CD14-positive monocyte (primary cell): Measurements from ENCODE around the gene MISP. TPM values are rescaled to one million over a fixed set of nuclear protein-coding genes. Genes with fewer than 3 reads are reported as not detected.

Source experiments
- DNase-seq, 3 donors: peaks; one replicate each; pipeline ENCODE4 v3.0.0-alpha.2; 2011 to 2022
- H2AFZ ChIP-seq: 2 replicates; pipeline ENCODE4 v1.6.0; 2012; ENCODE audit warnings: mild to moderate bottlenecking, low read depth, low read length, inconsistent platforms; ENCODE audit not compliant: insufficient read depth, poor library complexity, severe bottlenecking
- H3K27ac ChIP-seq, 2 donors: 1 replicate in 1 of 2; 2 replicates in 1 of 2; pipeline ENCODE4 v1.5.1; 2012 to 2013; ENCODE audit warnings: low read length in 2 of 2, control low read depth in 1 of 2, inconsistent platforms in 1 of 2, low read depth in 1 of 2, mild to moderate bottlenecking in 1 of 2
- H3K27me3 ChIP-seq, 2 donors: one replicate each; pipeline versions ENCODE4 v1.6.0 to v1.6.1; 2011 to 2013; ENCODE audit warnings: low read length in 2 of 2; ENCODE audit not compliant: control insufficient read depth in 2 of 2, insufficient read depth in 2 of 2
- H3K36me3 ChIP-seq, 2 donors: replicated peaks in 1 of 2; 1 replicate in 1 of 2; 2 replicates in 1 of 2; pipeline versions ENCODE4 v1.5.1 to v1.6.1; 2012 to 2013; ENCODE audit warnings: low read length in 2 of 2, control low read depth in 1 of 2, inconsistent platforms in 1 of 2, mild to moderate bottlenecking in 1 of 2; ENCODE audit not compliant: insufficient read depth in 2 of 2, control insufficient read depth in 1 of 2
- H3K4me1 ChIP-seq, 2 donors: 1 replicate in 1 of 2; 2 replicates in 1 of 2; pipeline versions ENCODE4 v1.5.1 to v1.6.1; 2012 to 2013; ENCODE audit warnings: low read length in 2 of 2, control low read depth in 1 of 2, inconsistent platforms in 1 of 2, mild to moderate bottlenecking in 1 of 2, moderate library complexity in 1 of 2; ENCODE audit not compliant: insufficient read depth in 2 of 2, control insufficient read depth in 1 of 2
- H3K4me2 ChIP-seq: replicated peaks from 2 replicates; pipeline ENCODE3; 2012; ENCODE audit warnings: low read length, moderate library complexity, mild to moderate bottlenecking; ENCODE audit not compliant: poor library complexity, severe bottlenecking; ENCODE audit errors: extremely low read depth
- H3K4me3 ChIP-seq, 3 experiments: fragments of 200-600 bp in 1 of 3; sonication (generic) in 1 of 3; replicated peaks in 1 of 3; 1 replicate in 2 of 3; 2 replicates in 1 of 3; pipeline ENCODE4 v1.5.1; 2011 to 2013; ENCODE audit warnings: low read length in 3 of 3, mild to moderate bottlenecking in 3 of 3, control low read depth in 2 of 3, low read depth in 2 of 3, inconsistent platforms in 1 of 3, moderate library complexity in 1 of 3
- H3K79me2 ChIP-seq: 2 replicates; pipeline ENCODE4 v1.6.0; 2012; ENCODE audit warnings: mild to moderate bottlenecking, control low read depth, inconsistent platforms, low read length, moderate library complexity; ENCODE audit not compliant: insufficient read depth
- H3K9ac ChIP-seq: 2 replicates; pipeline ENCODE4 v1.6.0; 2017; ENCODE audit warnings: low read length, mild to moderate bottlenecking; ENCODE audit not compliant: insufficient read depth, poor library complexity, severe bottlenecking
- H3K9me3 ChIP-seq, 2 donors: replicated peaks in 1 of 2; 1 replicate in 1 of 2; 2 replicates in 1 of 2; pipeline versions ENCODE4 v1.5.1 to v1.6.1; 2012 to 2013; ENCODE audit warnings: low read length in 2 of 2, control low read depth in 1 of 2; ENCODE audit not compliant: control insufficient read depth in 1 of 2, insufficient read depth in 1 of 2
- H4K20me1 ChIP-seq: 2 replicates; pipeline ENCODE4 v1.6.0; 2012; ENCODE audit warnings: mild to moderate bottlenecking, low read length, control low read depth, moderate library complexity; ENCODE audit not compliant: insufficient read depth
- H3K27ac Mint-ChIP-seq, 7 donors: one replicate each; pipeline ENCODE4 v1.8.0; 2020; ENCODE audit warnings: mild to moderate bottlenecking in 7 of 7, mixed read lengths in 7 of 7, moderate library complexity in 6 of 7, inconsistent platforms in 2 of 7
- H3K27me3 Mint-ChIP-seq, 3 donors: one replicate each; pipeline ENCODE4 v1.8.0; 2021 to 2022; ENCODE audit warnings: low read depth in 3 of 3, mild to moderate bottlenecking in 3 of 3, mixed read lengths in 3 of 3, moderate library complexity in 3 of 3, inconsistent platforms in 1 of 3
- H3K36me3 Mint-ChIP-seq, 2 donors: one replicate each; pipeline ENCODE4 v1.8.0; 2020; ENCODE audit warnings: mixed read lengths in 2 of 2, inconsistent platforms in 1 of 2, mild to moderate bottlenecking in 1 of 2
- H3K4me1 Mint-ChIP-seq: one replicate; pipeline ENCODE4 v1.8.0; 2020; ENCODE audit warnings: mild to moderate bottlenecking, mixed read lengths
- H3K4me3 Mint-ChIP-seq, 2 donors: one replicate each; pipeline ENCODE4 v1.8.0; 2020; ENCODE audit warnings: mild to moderate bottlenecking in 2 of 2, mixed read lengths in 2 of 2, moderate library complexity in 1 of 2
- H3K9me3 Mint-ChIP-seq, 7 donors: one replicate each; pipeline ENCODE4 v1.8.0; 2020 to 2022; ENCODE audit warnings: mixed read lengths in 7 of 7, mild to moderate bottlenecking in 6 of 7, moderate library complexity in 6 of 7, inconsistent platforms in 2 of 7
- WGBS: methylation state at CpG from one replicate; pipeline ENCODE4 v1.1.5; 2013; ENCODE audit warnings: missing lambda C conversion rate; ENCODE audit not compliant: insufficient coverage; 5-methylcytosine and 5-hydroxymethylcytosine counted together
- intact Hi-C, 2 donors: fragments of 100-400 bp; cut with micrococcal nuclease; formaldehyde crosslinking; loops; one replicate each; pipeline versions ENCODE4 v1.15.0 to v1.15.1; 2023
- polyA plus RNA-seq, 3 donors: library from polyadenylated mRNA; depleted of rRNA in 1 of 3; unstranded in 2 of 3; stranded (reverse) in 1 of 3; fragments of 300-500 nt in 2 of 3; fragments of >200 nt in 1 of 3; fragmentation: Illumina TruSeq in 2 of 3; gene quantifications; 1 replicate in 2 of 3; 2 replicates in 1 of 3; pipeline ENCODE4 v1.2.3, GENCODE V29; 2012 to 2021
- TF ChIP-seq, protein P1 (sequence below): fragments of 200-600 bp; IDR thresholded peaks from one replicate; pipeline ENCODE4 v1.8.0; 2022; ENCODE audit warnings: antibody characterized with exemption, mild to moderate bottlenecking

The MISP gene
- polyA plus RNA-seq, 3 donors = not detected

- no peak overlapping the region for H3K9ac ChIP-seq
- WGBS = 95% methylated on average over 53 of the region's 53 CpGs
Measured at GRCh38 chr19:804419-805165, 53.7 kb downstream of the MISP start.

GRCh38 chr19:805166-805551, 54.2 kb downstream of the MISP start:
- Histone ChIP-seq H3K4me1 (peaks cover 14 to 18% of the 10 kb centered on the region in 2 donors), H3K79me2 (peaks cover 98% of the 10 kb centered on the region), H3K9me3 (no peaks in the 10 kb centered on the region), H3K9ac (no peak overlapping the region), H3K36me3 (peaks cover 80 to 98% of the 10 kb centered on the region in 2 donors), H2AFZ (no peak overlapping the region), H3K27ac (no peak overlapping the region), H3K4me3 (no peak overlapping the region), H3K4me2 (no peak overlapping the region), H4K20me1 (peaks cover 100% of the 10 kb centered on the region), H3K27me3 (no peaks in the 10 kb centered on the region)
- H3K9me3 Mint-ChIP-seq = no peaks in the 10 kb centered on the region
- TF ChIP-seq, protein P1, sequence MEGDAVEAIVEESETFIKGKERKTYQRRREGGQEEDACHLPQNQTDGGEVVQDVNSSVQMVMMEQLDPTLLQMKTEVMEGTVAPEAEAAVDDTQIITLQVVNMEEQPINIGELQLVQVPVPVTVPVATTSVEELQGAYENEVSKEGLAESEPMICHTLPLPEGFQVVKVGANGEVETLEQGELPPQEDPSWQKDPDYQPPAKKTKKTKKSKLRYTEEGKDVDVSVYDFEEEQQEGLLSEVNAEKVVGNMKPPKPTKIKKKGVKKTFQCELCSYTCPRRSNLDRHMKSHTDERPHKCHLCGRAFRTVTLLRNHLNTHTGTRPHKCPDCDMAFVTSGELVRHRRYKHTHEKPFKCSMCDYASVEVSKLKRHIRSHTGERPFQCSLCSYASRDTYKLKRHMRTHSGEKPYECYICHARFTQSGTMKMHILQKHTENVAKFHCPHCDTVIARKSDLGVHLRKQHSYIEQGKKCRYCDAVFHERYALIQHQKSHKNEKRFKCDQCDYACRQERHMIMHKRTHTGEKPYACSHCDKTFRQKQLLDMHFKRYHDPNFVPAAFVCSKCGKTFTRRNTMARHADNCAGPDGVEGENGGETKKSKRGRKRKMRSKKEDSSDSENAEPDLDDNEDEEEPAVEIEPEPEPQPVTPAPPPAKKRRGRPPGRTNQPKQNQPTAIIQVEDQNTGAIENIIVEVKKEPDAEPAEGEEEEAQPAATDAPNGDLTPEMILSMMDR = peak; percentile 55
- DNase-seq = no peak
- 92% methylated on average over 26 of the region's 33 CpGs for WGBS
- peaks cover 45 to 82% of the 10 kb centered on the region in 2 donors for H3K36me3 Mint-ChIP-seq
- no peak overlapping the region for H3K27ac Mint-ChIP-seq
- no peak overlapping the region for H3K4me3 Mint-ChIP-seq
- H3K27me3 Mint-ChIP-seq = no peaks in the 10 kb centered on the region
- intact Hi-C loops = no loop called here
- peaks cover 11% of the 10 kb centered on the region for H3K4me1 Mint-ChIP-seq

More at GRCh38 chr19:804419-805165, 53.7 kb downstream of the MISP start:
- H3K4me3 Mint-ChIP-seq = no peak overlapping the region
- intact Hi-C loops = no loop called here
- TF ChIP-seq, protein P1 = no peak
- Histone ChIP-seq H3K27ac (no peak overlapping the region), H3K9me3 (no peaks in the 10 kb centered on the region), H3K4me2 (no peak overlapping the region), H3K4me3 (no peak overlapping the region), H3K27me3 (no peaks in the 10 kb centered on the region), H2AFZ (no peak overlapping the region), H3K36me3 (peaks cover 75 to 93% of the 10 kb centered on the region in 2 donors), H3K79me2 (peaks cover 100% of the 10 kb centered on the region), H4K20me1 (peaks cover 100% of the 10 kb centered on the region), H3K4me1 (peaks cover 19 to 24% of the 10 kb centered on the region in 2 donors)
- peaks cover 41 to 82% of the 10 kb centered on the region in 2 donors for H3K36me3 Mint-ChIP-seq
- no peaks in the 10 kb centered on the region for H3K9me3 Mint-ChIP-seq
- no peaks in the 10 kb centered on the region for H3K27me3 Mint-ChIP-seq
- H3K27ac Mint-ChIP-seq = peak overlapping the region in 1 of 7 donors; percentile 31
- peaks cover 17% of the 10 kb centered on the region for H3K4me1 Mint-ChIP-seq
- no peak for DNase-seq
